GM18505 (cell line): ENCODE measurements around the gene AEN.

Experiments used
- ATAC-seq: cut with Tn5 transposase; IDR thresholded peaks from one replicate; pipeline ENCODE4 v1.9.1; 2021; ENCODE audit not compliant: unreplicated experiment
- POLR2A ChIP-seq: IDR thresholded peaks from 4 replicates; pipeline ENCODE4 v1.6.1; 2011; ENCODE audit warnings: borderline replicate concordance; ENCODE audit not compliant: insufficient read depth, insufficient read length; ENCODE audit errors: extremely low read depth

Gene AEN

GRCh38 chr15:88606070-88606794 lies 14.9 kb upstream of the AEN start:
- no peak for ATAC-seq

GRCh38 chr15:88607951-88608350 lies 13.2 kb upstream of the AEN start:
- no peak for ATAC-seq
- TF ChIP-seq POLR2A = no peak

More at GRCh38 chr15:88606070-88606794, 14.9 kb upstream of the AEN start:
- no peak for TF ChIP-seq POLR2A

GRCh38 chr15:88608607-88609181 lies 12.4 kb upstream of the AEN start:
- TF ChIP-seq POLR2A = no peak
- ATAC-seq = no peak

- TF ChIP-seq POLR2A = no peak
- no peak for ATAC-seq
Observed at GRCh38 chr15:88609344-88610090, 11.6 kb upstream of the AEN start.

GRCh38 chr15:88610701-88611231 lies 10.4 kb upstream of the AEN start:
- ATAC-seq = no peak
- no peak for TF ChIP-seq POLR2A

GRCh38 chr15:88612186-88612796 lies 8.8 kb upstream of the AEN start:
- ATAC-seq = no peak
- TF ChIP-seq POLR2A = no peak

GRCh38 chr15:88613074-88613944 lies 7.8 kb upstream of the AEN start:
- ATAC-seq = no peak
- TF ChIP-seq POLR2A = no peak

- no peak for ATAC-seq
- TF ChIP-seq POLR2A = no peak
Observed at GRCh38 chr15:88615303-88616107, 5.6 kb upstream of the AEN start.

GRCh38 chr15:88616240-88616639 lies 4.9 kb upstream of the AEN start:
- TF ChIP-seq POLR2A = no peak
- ATAC-seq = no peak

GRCh38 chr15:88617031-88617722 lies 4.0 kb upstream of the AEN start:
- no peak for ATAC-seq
- no peak for TF ChIP-seq POLR2A

GRCh38 chr15:88617790-88618189 lies 3.4 kb upstream of the AEN start:
- no peak for ATAC-seq
- no peak for TF ChIP-seq POLR2A
